A673 (cell line): ENCODE results near the gene ABR.

Experiments used
- CTCF ChIP-seq: fragments of 300-800, 200-600 bp; sonication (generic); conservative IDR thresholded peaks from 2 replicates; pipeline ENCODE4 v1.5.1; 2017; ENCODE audit warnings: low read depth, mild to moderate bottlenecking, antibody characterized with exemption, low read length, moderate library complexity, mixed read lengths
- EZH2 ChIP-seq: fragments of 200-600 bp; sonication (generic); IDR thresholded peaks from 2 replicates; pipeline ENCODE4 v1.6.1; 2017; ENCODE audit warnings: borderline replicate concordance, low read depth, mild to moderate bottlenecking, mixed read lengths, antibody characterized with exemption, low read length; ENCODE audit not compliant: poor library complexity, severe bottlenecking

GRCh38 chr17:962670-963069 lies 217.1 kb downstream of the ABR start:
- TF ChIP-seq CTCF = no peak
- TF ChIP-seq EZH2 = no peak
